Measurements from ENCODE around the gene DGKB.
"Not testable (repeated sequence)": the region's sequence is repeated elsewhere in the genome, so short reads cannot be mapped to it uniquely, and the experiment has no call there.

The DGKB gene

GRCh38 chr7:14287398-14287797, 615.2 kb downstream of the DGKB start:
- H3K4me3 ChIP-seq (replicated peaks; ENCODE audit: insufficient read depth, low read length) = no peak overlapping the region
- no peaks in the 10 kb centered on the region for H3K27me3 ChIP-seq (ENCODE audit: insufficient read depth, poor library complexity, severe bottlenecking)
- no peak overlapping the region for H3K27ac ChIP-seq (replicated peaks)
- no peak for DNase-seq (ENCODE audit: low read depth in 1 of 2, low spot score in 1 of 2)
- no peak for TF ChIP-seq POLR2AphosphoS5 (IDR thresholded peaks at IDR 0.05; ENCODE audit: low read depth)
- TF ChIP-seq GABPA (IDR thresholded peaks at IDR 0.05; ENCODE audit: low read depth) = no peak

- TF ChIP-seq POLR2AphosphoS5 (IDR thresholded peaks at IDR 0.05; ENCODE audit: low read depth) = no peak
- TF ChIP-seq, protein P1, sequence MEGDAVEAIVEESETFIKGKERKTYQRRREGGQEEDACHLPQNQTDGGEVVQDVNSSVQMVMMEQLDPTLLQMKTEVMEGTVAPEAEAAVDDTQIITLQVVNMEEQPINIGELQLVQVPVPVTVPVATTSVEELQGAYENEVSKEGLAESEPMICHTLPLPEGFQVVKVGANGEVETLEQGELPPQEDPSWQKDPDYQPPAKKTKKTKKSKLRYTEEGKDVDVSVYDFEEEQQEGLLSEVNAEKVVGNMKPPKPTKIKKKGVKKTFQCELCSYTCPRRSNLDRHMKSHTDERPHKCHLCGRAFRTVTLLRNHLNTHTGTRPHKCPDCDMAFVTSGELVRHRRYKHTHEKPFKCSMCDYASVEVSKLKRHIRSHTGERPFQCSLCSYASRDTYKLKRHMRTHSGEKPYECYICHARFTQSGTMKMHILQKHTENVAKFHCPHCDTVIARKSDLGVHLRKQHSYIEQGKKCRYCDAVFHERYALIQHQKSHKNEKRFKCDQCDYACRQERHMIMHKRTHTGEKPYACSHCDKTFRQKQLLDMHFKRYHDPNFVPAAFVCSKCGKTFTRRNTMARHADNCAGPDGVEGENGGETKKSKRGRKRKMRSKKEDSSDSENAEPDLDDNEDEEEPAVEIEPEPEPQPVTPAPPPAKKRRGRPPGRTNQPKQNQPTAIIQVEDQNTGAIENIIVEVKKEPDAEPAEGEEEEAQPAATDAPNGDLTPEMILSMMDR (IDR thresholded peaks at IDR 0.05; ENCODE audit: insufficient read depth, low read length) = no peak
- TF ChIP-seq, protein P2, sequence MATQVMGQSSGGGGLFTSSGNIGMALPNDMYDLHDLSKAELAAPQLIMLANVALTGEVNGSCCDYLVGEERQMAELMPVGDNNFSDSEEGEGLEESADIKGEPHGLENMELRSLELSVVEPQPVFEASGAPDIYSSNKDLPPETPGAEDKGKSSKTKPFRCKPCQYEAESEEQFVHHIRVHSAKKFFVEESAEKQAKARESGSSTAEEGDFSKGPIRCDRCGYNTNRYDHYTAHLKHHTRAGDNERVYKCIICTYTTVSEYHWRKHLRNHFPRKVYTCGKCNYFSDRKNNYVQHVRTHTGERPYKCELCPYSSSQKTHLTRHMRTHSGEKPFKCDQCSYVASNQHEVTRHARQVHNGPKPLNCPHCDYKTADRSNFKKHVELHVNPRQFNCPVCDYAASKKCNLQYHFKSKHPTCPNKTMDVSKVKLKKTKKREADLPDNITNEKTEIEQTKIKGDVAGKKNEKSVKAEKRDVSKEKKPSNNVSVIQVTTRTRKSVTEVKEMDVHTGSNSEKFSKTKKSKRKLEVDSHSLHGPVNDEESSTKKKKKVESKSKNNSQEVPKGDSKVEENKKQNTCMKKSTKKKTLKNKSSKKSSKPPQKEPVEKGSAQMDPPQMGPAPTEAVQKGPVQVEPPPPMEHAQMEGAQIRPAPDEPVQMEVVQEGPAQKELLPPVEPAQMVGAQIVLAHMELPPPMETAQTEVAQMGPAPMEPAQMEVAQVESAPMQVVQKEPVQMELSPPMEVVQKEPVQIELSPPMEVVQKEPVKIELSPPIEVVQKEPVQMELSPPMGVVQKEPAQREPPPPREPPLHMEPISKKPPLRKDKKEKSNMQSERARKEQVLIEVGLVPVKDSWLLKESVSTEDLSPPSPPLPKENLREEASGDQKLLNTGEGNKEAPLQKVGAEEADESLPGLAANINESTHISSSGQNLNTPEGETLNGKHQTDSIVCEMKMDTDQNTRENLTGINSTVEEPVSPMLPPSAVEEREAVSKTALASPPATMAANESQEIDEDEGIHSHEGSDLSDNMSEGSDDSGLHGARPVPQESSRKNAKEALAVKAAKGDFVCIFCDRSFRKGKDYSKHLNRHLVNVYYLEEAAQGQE (IDR thresholded peaks at IDR 0.05; ENCODE audit: insufficient replicate concordance, low read depth) = no peak
- no peaks in the 10 kb centered on the region for H3K27me3 ChIP-seq (ENCODE audit: insufficient read depth, poor library complexity, severe bottlenecking)
- H3K27ac ChIP-seq (replicated peaks) = no peak overlapping the region
- no peak for DNase-seq (ENCODE audit: low read depth in 1 of 2, low spot score in 1 of 2)
- no peak overlapping the region for H3K4me3 ChIP-seq (replicated peaks; ENCODE audit: insufficient read depth, low read length)
Observed at GRCh38 chr7:14286036-14286435, 616.5 kb downstream of the DGKB start.

- H3K27me3 ChIP-seq (ENCODE audit: insufficient read depth, poor library complexity, severe bottlenecking); H3K4me3 ChIP-seq (replicated peaks; ENCODE audit: insufficient read depth, low read length); DNase-seq (ENCODE audit: low read depth in 1 of 2, low spot score in 1 of 2); H3K27ac ChIP-seq (replicated peaks): not testable (repeated sequence)
Observed at GRCh38 chr7:14279065-14279871, 623.3 kb downstream of the DGKB start.

- H3K27ac ChIP-seq (replicated peaks) = no peak overlapping the region
- TF ChIP-seq, protein P1 (IDR thresholded peaks at IDR 0.05; ENCODE audit: insufficient read depth, low read length) = no peak
- TF ChIP-seq POLR2AphosphoS5 (IDR thresholded peaks at IDR 0.05; ENCODE audit: low read depth) (no peak), GABPA (IDR thresholded peaks at IDR 0.05; ENCODE audit: low read depth) (no peak), SPI1 (IDR thresholded peaks at IDR 0.05; ENCODE audit: borderline replicate concordance, low read depth) (no peak)
- TF ChIP-seq, protein P2 (IDR thresholded peaks at IDR 0.05; ENCODE audit: insufficient replicate concordance, low read depth) = no peak
- DNase-seq (ENCODE audit: low read depth in 1 of 2, low spot score in 1 of 2) = no peak
Observed at GRCh38 chr7:14275356-14275755, 627.2 kb downstream of the DGKB start.

GRCh38 chr7:14271441-14271840, 631.1 kb downstream of the DGKB start:
- no peak overlapping the region for H3K4me3 ChIP-seq (replicated peaks; ENCODE audit: insufficient read depth, low read length)
- no peak for DNase-seq (ENCODE audit: low read depth in 1 of 2, low spot score in 1 of 2)
- TF ChIP-seq POLR2AphosphoS5 (IDR thresholded peaks at IDR 0.05; ENCODE audit: low read depth) = no peak
- TF ChIP-seq, protein P1 (IDR thresholded peaks at IDR 0.05; ENCODE audit: insufficient read depth, low read length) = no peak
- TF ChIP-seq GABPA (IDR thresholded peaks at IDR 0.05; ENCODE audit: low read depth) = no peak
- no peak for TF ChIP-seq SPI1 (IDR thresholded peaks at IDR 0.05; ENCODE audit: borderline replicate concordance, low read depth)
- TF ChIP-seq, protein P2 (IDR thresholded peaks at IDR 0.05; ENCODE audit: insufficient replicate concordance, low read depth) = no peak
- H3K27me3 ChIP-seq (ENCODE audit: insufficient read depth, poor library complexity, severe bottlenecking) = no peaks in the 10 kb centered on the region
- no peak overlapping the region for H3K27ac ChIP-seq (replicated peaks)

More at GRCh38 chr7:14275356-14275755, 627.2 kb downstream of the DGKB start:
- Histone ChIP-seq H3K4me3 (replicated peaks; ENCODE audit: insufficient read depth, low read length) (no peak overlapping the region), H3K27me3 (ENCODE audit: insufficient read depth, poor library complexity, severe bottlenecking) (no peaks in the 10 kb centered on the region)
